Measurements from ENCODE around the gene FSIP1.

- TF ChIP-seq CTCF (conservative IDR thresholded peaks at IDR 0.05 in 1 of 2, IDR thresholded peaks at IDR 0.05 in 1 of 2; ENCODE audit: extremely low read depth in 1 of 2, insufficient read depth in 1 of 2, low read depth in 1 of 2, low read length in 2 of 2), result no peak
- TF ChIP-seq EZH2 (IDR thresholded peaks at IDR 0.05; ENCODE audit: borderline replicate concordance, low read length), result no peak
Observed at GRCh38 chr15:39641191-39641889, 141.3 kb downstream of the FSIP1 start.

All from mammary epithelial cell (primary cell).